ENCODE data around the gene PPARGC1A. TPM values are rescaled to one million over a fixed set of nuclear protein-coding genes. Genes with fewer than 3 reads are reported as not detected.

The PPARGC1A gene
- total and polyA plus RNA-seq, 7 donors: 7.8 to 89.3 (median 37.2) TPM

DNA sequence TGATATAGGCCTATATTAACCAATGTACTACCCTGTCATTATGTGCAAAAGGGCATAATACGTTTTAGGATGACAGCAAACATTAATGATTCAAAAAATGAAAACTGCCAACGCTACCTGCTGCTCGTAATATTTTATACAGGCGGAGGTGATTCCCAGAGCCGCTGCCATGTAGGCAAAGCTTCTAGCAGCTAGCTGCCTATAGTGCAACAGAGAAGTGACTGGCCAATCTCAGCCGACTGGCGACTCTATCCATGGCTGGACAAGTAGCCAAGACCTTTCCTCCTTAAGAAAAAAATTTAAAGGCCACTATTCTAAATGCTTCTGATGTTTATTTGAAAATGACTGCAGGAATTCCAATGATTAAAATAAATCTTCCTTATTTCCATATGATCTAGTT, 1.9 kb downstream of the PPARGC1A start:
- H3K27me3 ChIP-seq (ENCODE audit: insufficient read depth in 3 of 3, low read length in 2 of 3): no peaks in the 10 kb centered on the region
- intact Hi-C loops (cut with DNase I): loop anchor here in 1 of 2 donors (5.0 kb wide), 1 partner anchor 44 kb away; no protein-coding TSS in a partner anchor
- WGBS, 3 donors: 15 to 33% (median 20%) methylated on average over 7 of the region's 7 CpGs
- H3K4me1 ChIP-seq: peaks cover 15% of the 10 kb centered on the region
- H3K27ac ChIP-seq: peak overlapping the region; percentile 95
- ATAC-seq (peak; percentile 30 to 53 (median 44)), DNase-seq (peak in 1 of 2 donors; percentile 53)
- peak overlapping the region; percentile 76 for H3K4me3 ChIP-seq
- H3K36me3 ChIP-seq (ENCODE audit: insufficient read depth in 1 of 2, low read depth in 1 of 2): no peaks in the 10 kb centered on the region
- TF ChIP-seq, protein P1, sequence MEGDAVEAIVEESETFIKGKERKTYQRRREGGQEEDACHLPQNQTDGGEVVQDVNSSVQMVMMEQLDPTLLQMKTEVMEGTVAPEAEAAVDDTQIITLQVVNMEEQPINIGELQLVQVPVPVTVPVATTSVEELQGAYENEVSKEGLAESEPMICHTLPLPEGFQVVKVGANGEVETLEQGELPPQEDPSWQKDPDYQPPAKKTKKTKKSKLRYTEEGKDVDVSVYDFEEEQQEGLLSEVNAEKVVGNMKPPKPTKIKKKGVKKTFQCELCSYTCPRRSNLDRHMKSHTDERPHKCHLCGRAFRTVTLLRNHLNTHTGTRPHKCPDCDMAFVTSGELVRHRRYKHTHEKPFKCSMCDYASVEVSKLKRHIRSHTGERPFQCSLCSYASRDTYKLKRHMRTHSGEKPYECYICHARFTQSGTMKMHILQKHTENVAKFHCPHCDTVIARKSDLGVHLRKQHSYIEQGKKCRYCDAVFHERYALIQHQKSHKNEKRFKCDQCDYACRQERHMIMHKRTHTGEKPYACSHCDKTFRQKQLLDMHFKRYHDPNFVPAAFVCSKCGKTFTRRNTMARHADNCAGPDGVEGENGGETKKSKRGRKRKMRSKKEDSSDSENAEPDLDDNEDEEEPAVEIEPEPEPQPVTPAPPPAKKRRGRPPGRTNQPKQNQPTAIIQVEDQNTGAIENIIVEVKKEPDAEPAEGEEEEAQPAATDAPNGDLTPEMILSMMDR (IDR thresholded peaks at IDR 0.05): no peak
- H3K9me3 ChIP-seq: no peaks in the 10 kb centered on the region

DNA sequence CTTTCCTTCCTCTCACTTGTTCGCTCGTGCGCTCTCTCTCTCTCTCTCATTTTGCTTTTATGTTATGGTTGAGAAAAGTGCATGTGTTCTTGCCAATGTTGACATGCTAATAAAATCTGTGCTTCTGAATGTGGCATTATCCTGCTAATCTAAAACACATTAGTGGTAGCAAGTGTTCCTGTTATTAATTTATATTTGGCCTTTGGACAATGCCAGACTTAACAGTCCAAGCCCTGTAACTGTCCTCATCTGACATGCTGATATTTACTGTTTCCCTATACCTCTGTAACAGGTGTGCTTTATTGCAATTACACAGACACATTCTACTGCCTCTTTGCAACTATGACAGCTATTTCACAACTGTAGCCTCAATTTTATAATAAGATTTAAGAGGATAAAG, 2.7 kb downstream of the PPARGC1A start:
- no peaks in the 10 kb centered on the region for H3K36me3 ChIP-seq (ENCODE audit: insufficient read depth in 1 of 2, low read depth in 1 of 2)
- H3K9me3 ChIP-seq: no peaks in the 10 kb centered on the region
- no peaks in the 10 kb centered on the region for H3K27me3 ChIP-seq (ENCODE audit: insufficient read depth in 3 of 3, low read length in 2 of 3)
- TF ChIP-seq, protein P1 (IDR thresholded peaks at IDR 0.05): no peak
- no peak for DNase-seq
- WGBS, 3 donors: 30 to 44% (median 39%) methylated on average over 3 of the region's 3 CpGs
- peak overlapping the region; percentile 76 for H3K4me3 ChIP-seq
- no peak for ATAC-seq
- peaks cover 22% of the 10 kb centered on the region for H3K4me1 ChIP-seq
- peak overlapping the region; percentile 95 for H3K27ac ChIP-seq
- intact Hi-C loops (cut with DNase I): loop anchor here in 1 of 2 donors (5.0 kb wide), 1 partner anchor 45 kb away; no protein-coding TSS in a partner anchor

DNA sequence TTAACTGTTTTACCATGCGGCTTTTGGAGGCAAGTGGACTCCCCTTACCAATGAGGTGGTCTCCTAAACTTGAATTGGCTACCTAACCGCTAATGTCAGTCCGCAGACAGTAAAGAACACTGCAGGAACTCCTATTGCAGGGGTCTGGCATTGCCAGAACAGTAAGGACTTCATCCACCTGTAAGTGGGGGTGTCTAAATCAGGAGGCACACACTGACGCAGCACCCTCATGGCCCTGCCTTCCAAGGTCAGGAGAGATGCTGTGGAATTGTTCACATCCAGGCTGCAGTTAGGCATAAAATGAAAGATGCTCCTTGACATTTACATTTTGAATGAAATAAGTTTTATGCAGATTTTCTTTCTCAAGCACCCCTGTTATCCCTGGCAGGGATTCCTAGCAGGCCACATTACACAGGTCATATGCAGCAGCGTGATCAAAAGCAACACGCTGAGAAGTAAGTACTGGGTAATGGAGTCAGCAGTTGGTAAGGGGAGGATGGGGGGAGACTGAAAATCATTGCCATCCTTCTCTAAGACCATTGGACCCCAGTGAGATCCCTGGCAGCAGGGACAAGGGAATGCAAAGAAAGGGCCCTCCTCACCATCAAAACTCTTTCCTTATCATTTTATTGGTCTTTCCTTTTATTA, 3.8 kb downstream of the PPARGC1A start:
- Histone ChIP-seq H3K27me3 (ENCODE audit: insufficient read depth in 3 of 3, low read length in 2 of 3) (no peaks in the 10 kb centered on the region), H3K4me1 (peaks cover 30% of the 10 kb centered on the region), H3K9me3 (no peaks in the 10 kb centered on the region), H3K36me3 (ENCODE audit: insufficient read depth in 1 of 2, low read depth in 1 of 2) (no peaks in the 10 kb centered on the region), H3K27ac (peak overlapping the region; percentile 95), H3K4me3 (peak overlapping the region; percentile 76)
- 57 to 77% (median 62%) methylated on average over 6 of the region's 6 CpGs for WGBS, 3 donors
- ATAC-seq (no peak), DNase-seq (no peak)
- intact Hi-C loops (cut with DNase I): loop anchor here in 1 of 2 donors (5.0 kb wide), 1 partner anchor 46 kb away; no protein-coding TSS in a partner anchor
- TF ChIP-seq, protein P1 (IDR thresholded peaks at IDR 0.05): no peak

DNA sequence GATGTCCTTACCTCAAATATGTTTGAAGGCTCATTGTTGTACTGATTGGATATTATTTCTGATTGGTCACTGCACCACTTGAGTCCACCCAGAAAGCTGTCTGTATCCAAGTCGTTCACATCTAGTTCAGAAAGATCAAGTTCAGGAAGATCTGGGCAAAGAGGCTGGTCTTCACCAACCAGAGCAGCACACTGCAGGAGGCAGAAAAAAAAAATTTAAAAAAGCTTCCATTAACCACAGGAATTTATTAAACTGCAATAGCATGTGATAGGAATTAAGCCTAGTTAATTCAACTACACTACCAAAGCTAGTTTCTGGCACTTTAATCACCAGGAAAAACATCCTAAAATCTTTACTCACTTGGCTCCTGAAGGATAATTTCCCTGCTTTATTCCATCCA, 5.1 kb downstream of the PPARGC1A start:
- TF ChIP-seq, protein P1 (IDR thresholded peaks at IDR 0.05): no peak
- H3K9me3 ChIP-seq: no peaks in the 10 kb centered on the region
- no peaks in the 10 kb centered on the region for H3K27me3 ChIP-seq (ENCODE audit: insufficient read depth in 3 of 3, low read length in 2 of 3)
- 20 to 33% (median 28%) methylated on average over 1 of the region's 1 CpG for WGBS, 3 donors
- DNase-seq: no peak
- peaks cover 42% of the 10 kb centered on the region for H3K4me1 ChIP-seq
- H3K36me3 ChIP-seq (ENCODE audit: insufficient read depth in 1 of 2, low read depth in 1 of 2): no peaks in the 10 kb centered on the region
- no peak overlapping the region for H3K4me3 ChIP-seq
- no peak for ATAC-seq
- intact Hi-C loops (cut with DNase I): loop anchor here in 1 of 2 donors (5.0 kb wide), 1 partner anchor 48 kb away; no protein-coding TSS in a partner anchor
- H3K27ac ChIP-seq: peak overlapping the region; percentile 95
